Neuron (in vitro differentiated cells): Measurements from ENCODE around the gene NTMT1.

ENCODE experiments used
- H2AFZ ChIP-seq: one replicate; pipeline ENCODE4 v1.6.1; 2013; ENCODE audit warnings: low read depth, mild to moderate bottlenecking, inconsistent platforms, low read length, moderate library complexity
- H3K27me3 ChIP-seq: one replicate; pipeline ENCODE4 v1.6.1; 2013; ENCODE audit warnings: low read length; ENCODE audit not compliant: insufficient read depth
- H3K36me3 ChIP-seq: one replicate; pipeline ENCODE4 v1.6.1; 2013; ENCODE audit warnings: low read length; ENCODE audit not compliant: insufficient read depth
- H3K4me1 ChIP-seq: one replicate; pipeline ENCODE4 v1.6.1; 2013; ENCODE audit warnings: low read length; ENCODE audit not compliant: insufficient read depth
- H3K4me3 ChIP-seq: 2 replicates; pipeline ENCODE4 v1.5.1; 2013; ENCODE audit warnings: mild to moderate bottlenecking, low read length, moderate library complexity
- H3K9me3 ChIP-seq: one replicate; pipeline ENCODE4 v1.6.1; 2013; ENCODE audit warnings: low read length

NTMT1 gene

GRCh38 chr9:129678844-129679243, 52.9 kb downstream of the NTMT1 start:
- H3K36me3 ChIP-seq = no peaks in the 10 kb centered on the region
- no peaks in the 10 kb centered on the region for H3K9me3 ChIP-seq
- H3K27me3 ChIP-seq = peaks cover 42% of the 10 kb centered on the region

GRCh38 chr9:129679537-129679936, 53.6 kb downstream of the NTMT1 start:
- Histone ChIP-seq H3K4me1 (no peaks in the 10 kb centered on the region), H3K36me3 (no peaks in the 10 kb centered on the region), H2AFZ (no peak overlapping the region), H3K9me3 (no peaks in the 10 kb centered on the region), H3K27me3 (peaks cover 37% of the 10 kb centered on the region), H3K4me3 (no peak overlapping the region)

More at GRCh38 chr9:129678844-129679243, 52.9 kb downstream of the NTMT1 start:
- Histone ChIP-seq H2AFZ (no peak overlapping the region), H3K4me3 (no peak overlapping the region), H3K4me1 (no peaks in the 10 kb centered on the region)

- Histone ChIP-seq H3K27me3 (peaks cover 36% of the 10 kb centered on the region), H2AFZ (no peak overlapping the region), H3K36me3 (no peaks in the 10 kb centered on the region), H3K4me3 (no peak overlapping the region), H3K4me1 (no peaks in the 10 kb centered on the region), H3K9me3 (no peaks in the 10 kb centered on the region)
Observed at GRCh38 chr9:129681924-129682323, 56.0 kb downstream of the NTMT1 start.

GRCh38 chr9:129682381-129682780, 56.4 kb downstream of the NTMT1 start:
- H3K9me3 ChIP-seq = no peaks in the 10 kb centered on the region
- H3K27me3 ChIP-seq = peaks cover 34% of the 10 kb centered on the region
- no peaks in the 10 kb centered on the region for H3K4me1 ChIP-seq
- H2AFZ ChIP-seq = no peak overlapping the region
- no peaks in the 10 kb centered on the region for H3K36me3 ChIP-seq
- H3K4me3 ChIP-seq = no peak overlapping the region

GRCh38 chr9:129685220-129685932, 59.4 kb downstream of the NTMT1 start:
- Histone ChIP-seq H3K36me3 (no peaks in the 10 kb centered on the region), H3K4me1 (no peaks in the 10 kb centered on the region), H3K27me3 (peaks cover 25% of the 10 kb centered on the region), H2AFZ (no peak overlapping the region), H3K4me3 (no peak overlapping the region), H3K9me3 (no peaks in the 10 kb centered on the region)
